CD4-positive, alpha-beta T cell treated with Interleukin-12 subunit alpha and Interleukin-12 subunit beta, for 1 hour (primary cell): ENCODE measurements around the gene TFIP11.

Experiments used
- DNase-seq: peaks from one replicate; pipeline ENCODE4 v3.0.0-alpha.2; 2020

TFIP11 gene

DNA sequence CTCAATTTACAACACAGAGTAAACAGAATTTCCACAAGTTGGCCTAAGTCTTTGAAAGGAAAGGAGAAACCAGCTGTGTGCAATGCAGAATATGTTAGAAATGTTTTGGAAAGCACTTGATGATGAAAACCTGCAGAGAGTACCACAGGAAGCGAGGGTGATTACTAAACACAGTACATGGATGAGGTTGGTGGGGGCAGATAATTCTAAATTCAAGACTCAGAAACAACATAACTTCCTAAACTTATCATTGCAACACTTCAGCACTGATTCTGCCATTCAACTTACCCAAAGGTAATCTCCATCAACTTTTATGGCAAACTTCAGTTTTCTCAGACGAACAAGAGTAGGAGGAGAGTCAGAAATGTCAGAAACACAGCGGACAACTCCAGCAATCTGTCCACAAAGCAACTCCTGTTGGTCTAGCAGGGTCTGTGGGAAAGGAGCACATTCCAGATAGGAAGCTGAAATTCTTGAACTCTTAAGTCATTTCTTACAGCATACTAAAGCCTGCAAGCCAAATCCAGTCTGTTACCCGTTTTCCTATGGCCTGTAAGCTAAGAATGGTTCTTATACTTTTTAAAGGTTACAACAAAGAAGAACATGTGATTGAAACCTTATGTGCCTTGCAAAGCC lies 35.5 kb downstream of the TFIP11 start:
- DNase-seq = no peak

DNA sequence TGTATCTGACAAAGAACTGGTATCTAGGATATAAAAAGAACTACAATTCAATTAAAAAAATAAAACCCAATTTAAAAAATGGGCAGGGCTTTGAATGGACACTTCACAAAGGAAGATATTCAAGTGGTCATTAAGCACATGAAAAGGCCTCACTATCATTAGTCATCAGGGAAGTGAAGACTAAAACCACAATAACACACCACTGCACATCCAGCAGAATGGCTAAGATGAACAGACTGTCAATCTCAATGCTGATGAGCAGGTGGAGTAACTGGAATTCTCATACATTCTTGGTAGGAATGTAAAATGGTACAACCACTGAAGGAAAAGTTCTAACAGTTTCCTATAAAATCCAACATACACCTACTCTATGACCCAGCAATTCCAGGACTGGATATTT lies 37.6 kb downstream of the TFIP11 start:
- DNase-seq = no peak

DNA sequence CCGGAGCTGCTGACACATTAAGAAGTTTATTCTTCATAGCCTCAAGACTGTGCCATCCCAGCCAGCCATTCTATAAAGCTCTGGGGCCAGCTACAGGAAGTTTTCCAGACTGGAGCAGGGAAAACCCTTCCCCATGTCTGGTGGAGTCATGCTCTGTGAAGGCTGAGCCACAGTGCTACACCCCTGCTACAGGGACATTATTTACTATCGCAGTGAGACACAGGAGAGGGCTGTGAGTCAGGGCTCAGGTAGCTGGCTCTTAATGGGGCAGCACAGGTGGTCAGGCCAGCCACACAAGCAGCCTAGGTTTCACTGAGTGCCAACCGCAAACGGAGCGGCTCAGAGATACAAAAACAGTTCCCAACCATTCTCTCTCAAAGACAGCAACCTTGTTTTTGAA lies 40.8 kb downstream of the TFIP11 start:
- DNase-seq = no peak

DNA sequence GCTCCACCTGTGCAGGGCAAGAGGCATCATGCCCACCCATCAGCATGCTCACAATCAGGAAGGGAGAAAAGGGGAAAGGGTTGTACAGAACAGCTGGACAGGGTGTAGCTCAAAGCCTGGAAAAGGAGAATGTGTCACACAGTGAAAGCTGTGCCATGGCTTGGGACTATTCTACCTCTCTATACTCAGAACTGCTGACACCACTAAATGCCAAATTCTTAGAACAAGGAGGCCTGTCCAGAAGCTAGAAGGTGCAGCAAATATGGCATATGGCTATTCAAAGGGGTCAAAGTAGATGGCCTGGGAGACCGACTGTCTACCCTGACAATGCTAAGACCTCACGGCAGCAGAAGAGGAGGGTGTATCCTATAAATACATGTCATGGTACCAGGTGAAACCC lies 41.5 kb downstream of the TFIP11 start:
- DNase-seq = no peak

DNA sequence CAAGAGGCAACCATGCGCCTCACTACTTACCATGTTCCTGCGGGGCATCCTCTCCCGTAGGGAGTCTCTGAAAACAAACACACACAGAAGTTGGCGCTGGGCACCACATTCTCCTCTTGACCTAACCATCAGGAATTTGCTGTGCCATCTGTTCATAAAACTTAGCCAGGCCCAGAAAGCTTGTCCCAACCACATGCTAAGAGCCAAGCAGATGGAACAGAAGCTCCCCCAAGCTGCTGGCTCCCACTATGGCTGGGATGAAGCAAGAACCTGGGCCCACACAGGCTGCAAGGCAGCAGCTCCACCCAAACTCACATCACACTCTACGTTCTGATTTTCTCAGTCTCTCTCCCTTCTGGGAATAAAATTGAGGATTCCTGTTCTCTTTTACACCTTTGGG lies 46.1 kb downstream of the TFIP11 start:
- no peak for DNase-seq

GRCh38 chr22:26464312-26464711 lies 48.0 kb downstream of the TFIP11 start:
- DNase-seq = no peak

GRCh38 chr22:26463688-26464087 lies 48.6 kb downstream of the TFIP11 start:
- DNase-seq = no peak

DNA sequence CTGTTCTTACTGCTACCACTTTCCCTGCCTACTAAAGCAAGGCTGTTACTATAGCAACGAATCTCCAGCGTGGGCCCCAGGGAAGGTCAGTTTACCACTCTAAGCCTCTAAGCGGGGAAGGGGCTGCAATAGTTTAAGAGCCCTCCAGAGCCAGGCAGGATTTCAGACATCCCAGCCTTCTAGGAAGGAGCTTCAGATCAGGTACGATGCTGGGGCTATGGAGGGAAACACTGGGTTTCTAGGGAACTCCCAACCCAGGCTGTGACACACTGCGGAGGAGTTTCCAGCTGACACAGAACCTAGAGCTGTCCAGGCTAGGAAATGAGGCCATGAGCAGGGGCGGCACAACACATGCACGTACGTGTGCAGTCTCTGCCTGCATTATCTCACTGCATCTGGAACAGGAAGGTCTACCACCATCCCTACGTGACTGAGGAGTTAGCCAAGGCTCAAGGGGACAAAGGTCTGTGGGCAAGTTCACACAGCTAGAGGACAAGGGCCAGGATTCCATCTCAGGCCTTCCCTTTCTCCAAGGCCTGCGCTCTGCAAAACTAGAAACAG lies 49.1 kb downstream of the TFIP11 start:
- no peak for DNase-seq

- no peak for DNase-seq
Observed at GRCh38 chr22:26462641-26463040, 49.6 kb downstream of the TFIP11 start.

- no peak for DNase-seq
Observed at GRCh38 chr22:26462051-26462450, 50.2 kb downstream of the TFIP11 start.

- DNase-seq = peak; percentile 34
Observed at GRCh38 chr22:26461188-26461810, 51.0 kb downstream of the TFIP11 start.

- no peak for DNase-seq
Observed at GRCh38 chr22:26460202-26460601, 52.1 kb downstream of the TFIP11 start.

DNA sequence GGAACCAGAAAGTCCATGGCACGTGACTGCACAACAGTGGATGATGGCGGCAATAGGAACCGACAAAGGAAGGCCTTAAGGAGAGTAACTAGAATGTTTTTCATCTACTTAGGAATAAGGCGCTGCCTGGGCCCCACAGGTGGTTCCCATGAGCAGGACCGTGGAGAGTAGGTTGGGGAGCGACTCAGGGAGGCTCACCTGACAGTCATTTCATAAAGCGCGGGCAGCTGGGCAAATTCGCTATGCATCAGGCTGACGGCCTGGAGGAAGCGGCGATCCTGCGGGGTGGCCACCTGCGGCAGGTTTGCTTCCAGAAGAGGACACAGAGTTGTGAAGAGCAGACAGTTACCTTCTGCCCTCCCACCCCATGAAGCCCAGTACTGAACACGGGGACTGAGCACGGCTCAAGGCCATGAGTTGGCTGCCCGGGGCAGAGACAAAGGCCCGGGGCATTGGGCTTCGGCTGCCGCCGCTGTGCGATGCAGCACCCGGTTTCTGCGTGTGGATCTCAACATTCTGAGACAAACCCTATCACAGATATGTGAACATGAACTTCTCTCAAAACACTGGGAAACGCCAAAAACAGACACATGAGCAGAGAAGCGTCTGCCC lies 54.5 kb downstream of the TFIP11 start:
- DNase-seq = no peak

DNA sequence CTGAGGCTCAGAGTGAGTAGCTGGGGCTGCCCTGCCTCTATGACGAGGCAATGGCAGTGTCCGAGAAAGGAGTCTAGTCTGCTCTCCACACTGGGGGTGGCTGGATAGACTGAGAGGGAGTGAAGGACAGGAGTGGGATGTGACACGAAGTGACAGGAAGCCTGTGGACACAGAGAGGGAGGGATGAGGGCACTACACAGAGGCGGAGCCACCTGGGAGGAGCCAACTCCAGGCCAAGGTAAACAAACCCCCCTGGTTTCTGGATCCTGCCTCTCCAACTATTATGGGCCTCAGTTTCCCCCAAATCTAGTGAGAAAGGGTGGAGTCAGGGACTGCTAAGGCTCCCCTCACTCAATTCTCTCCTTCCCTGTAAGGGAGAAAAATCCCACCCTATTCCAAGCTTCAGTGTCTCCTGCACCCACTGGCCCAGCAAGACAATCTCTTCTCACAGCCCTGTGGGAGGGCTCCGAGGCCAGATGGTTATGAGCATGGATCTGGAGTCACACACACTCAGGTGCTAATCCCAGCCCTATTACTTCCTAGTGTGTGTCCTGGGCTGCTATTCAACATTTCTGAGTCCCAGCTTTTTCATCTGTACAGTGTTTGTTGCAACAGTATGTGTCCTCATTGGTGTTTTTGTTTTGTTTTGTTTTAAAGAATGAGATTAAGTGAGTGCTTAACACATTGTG lies 58.3 kb downstream of the TFIP11 start:
- no peak for DNase-seq

DNA sequence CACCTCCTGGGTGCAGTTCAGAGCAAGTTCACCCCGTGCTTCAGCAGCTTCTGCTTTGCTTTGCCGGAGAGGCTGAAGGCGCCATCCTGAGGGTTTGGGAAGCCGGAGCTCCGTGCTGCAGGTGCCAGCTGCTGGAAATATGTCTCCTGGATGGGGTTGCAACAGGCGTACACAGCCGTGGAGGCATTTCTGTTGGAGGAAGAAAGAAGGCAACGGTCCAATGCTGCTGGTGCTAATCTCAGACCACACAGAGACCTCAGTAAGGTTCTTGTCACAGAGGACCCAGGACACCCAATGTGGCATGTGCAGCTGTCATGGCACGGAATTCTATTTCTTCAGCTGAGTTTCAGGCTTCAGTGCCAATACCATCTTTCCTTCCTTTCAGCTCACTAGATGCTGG lies 59.1 kb downstream of the TFIP11 start:
- DNase-seq = no peak

DNA sequence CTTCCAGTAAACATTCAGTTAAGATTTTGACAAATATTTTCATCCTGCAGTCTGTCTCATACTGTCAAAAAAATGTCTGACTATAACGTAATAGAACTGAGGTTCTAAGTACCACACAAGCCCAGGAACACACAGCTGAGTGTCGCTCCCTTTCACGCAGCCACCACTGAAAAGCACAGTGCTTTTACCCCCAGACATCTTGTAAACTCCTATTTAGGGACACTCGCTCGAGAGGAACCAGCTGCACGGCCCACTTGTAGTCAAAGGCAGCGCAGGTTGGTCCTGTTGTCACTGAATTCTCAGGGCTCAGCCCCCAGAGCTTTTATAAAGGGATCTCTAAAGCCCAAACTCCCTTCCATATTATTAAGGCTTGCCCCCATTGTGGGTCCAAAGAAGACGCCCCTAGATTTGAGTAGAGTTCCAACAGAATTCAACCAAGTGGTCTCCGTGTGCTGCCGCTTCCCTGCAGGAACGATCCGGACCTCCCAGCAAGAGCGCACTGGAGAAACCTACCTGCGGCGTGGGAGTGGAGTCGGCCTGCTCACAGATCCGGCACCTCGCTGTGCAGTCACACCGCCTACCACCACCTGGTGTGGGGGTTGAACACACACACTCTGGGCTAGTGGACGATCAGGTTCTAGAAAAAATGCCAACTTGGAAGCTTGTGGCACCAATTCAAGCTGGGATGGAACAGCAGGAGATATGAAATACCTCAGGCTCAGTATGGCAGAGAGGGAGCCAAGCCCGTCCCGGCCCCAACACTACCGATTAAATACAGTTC lies 59.8 kb downstream of the TFIP11 start:
- DNase-seq = no peak

- no peak for DNase-seq
Observed at GRCh38 chr22:26450453-26451185, 61.7 kb downstream of the TFIP11 start.

- no peak for DNase-seq
Observed at GRCh38 chr22:26448941-26449340, 63.3 kb downstream of the TFIP11 start.

DNA sequence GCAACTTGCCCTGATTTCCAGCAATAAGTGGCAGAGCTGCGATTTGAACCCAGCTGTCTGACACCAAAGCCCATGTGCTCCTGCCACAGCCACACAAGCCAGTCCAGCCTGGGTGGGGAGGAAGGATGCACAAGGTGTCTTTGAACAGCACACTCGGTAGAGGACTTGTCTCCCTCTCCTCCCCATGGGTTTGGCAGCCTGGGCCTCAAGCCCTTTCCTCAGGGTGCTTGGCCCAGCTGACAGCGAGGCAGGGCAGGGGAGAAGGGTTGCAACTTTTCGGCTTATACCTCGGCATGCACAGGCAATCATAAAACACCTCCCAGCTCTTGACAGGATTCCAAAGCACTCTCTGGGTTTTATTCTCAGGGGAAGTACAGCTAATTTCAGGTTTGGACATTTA lies 63.9 kb downstream of the TFIP11 start:
- DNase-seq = no peak

GRCh38 chr22:26447584-26448329 lies 64.5 kb downstream of the TFIP11 start:
- no peak for DNase-seq

- DNase-seq = no peak
Observed at GRCh38 chr22:26446808-26447515, 65.3 kb downstream of the TFIP11 start.
